ENCODE data around the gene FAM107B. TPM values are rescaled to one million over a fixed set of nuclear protein-coding genes. Genes with fewer than 3 reads are reported as not detected.

The FAM107B gene
- total and polyA plus RNA-seq, 4 donors = 38.4 to 85.4 (median 68.9) TPM

- Histone ChIP-seq H3K4me1 (ENCODE audit: control insufficient read depth in 5 of 5, insufficient read depth in 5 of 5, low read length in 5 of 5) (peaks cover 0 to 29% (median 8%) of the 10 kb centered on the region in 5 donors), H3K36me3 (ENCODE audit: control insufficient read depth in 4 of 4, insufficient read depth in 4 of 4, low read length in 4 of 4) (peaks cover 0 to 4% (median 1%) of the 10 kb centered on the region in 4 donors), H3K27ac (ENCODE audit: low read depth in 1 of 2, low read length in 1 of 2) (peak overlapping the region; percentile 43 to 76), H3K27me3 (ENCODE audit: control insufficient read depth in 3 of 3, insufficient read depth in 3 of 3, low read length in 2 of 3) (no peaks in the 10 kb centered on the region), H3K9ac (ENCODE audit: insufficient read depth in 1 of 2, low read length in 2 of 2) (peak overlapping the region; percentile 50 to 77), H3K9me3 (ENCODE audit: control insufficient read depth in 4 of 4, insufficient read depth in 3 of 4, low read length in 3 of 4) (no peaks in the 10 kb centered on the region), H3K4me3 (peak overlapping the region; percentile 59)
- DNase-seq (peak; percentile 90 to 92 (median 91)), ATAC-seq (ENCODE audit: insufficient read depth, low FRiP score) (peak; percentile 96)
- TF ChIP-seq CTCF (IDR thresholded peaks at IDR 0.05; ENCODE audit: control extremely low read depth, extremely low read depth) = no peak
- 1% methylated on average over 64 to 94 of the region's 94 CpGs for WGBS, 2 donors
Measured at GRCh38 chr10:14604181-14605142, 170.2 kb downstream of the FAM107B start.

- H3K9me3 ChIP-seq (ENCODE audit: control insufficient read depth in 4 of 4, insufficient read depth in 3 of 4, low read length in 3 of 4) = no peaks in the 10 kb centered on the region
- peak overlapping the region; percentile 59 for H3K4me3 ChIP-seq
- no peak for TF ChIP-seq CTCF (IDR thresholded peaks at IDR 0.05; ENCODE audit: control extremely low read depth, extremely low read depth)
- DNase-seq (peak in 2 of 3 donors; percentile 32 to 37), ATAC-seq (ENCODE audit: insufficient read depth, low FRiP score) (no peak)
- WGBS, 2 donors = 1% methylated on average over 36 to 58 of the region's 58 CpGs
- H3K27ac ChIP-seq (ENCODE audit: low read depth in 1 of 2, low read length in 1 of 2) = peak overlapping the region in 1 of 2 donors; percentile 46
- H3K9ac ChIP-seq (ENCODE audit: insufficient read depth in 1 of 2, low read length in 2 of 2) = peak overlapping the region in 1 of 2 donors; percentile 71
- peaks cover 0 to 29% (median 8%) of the 10 kb centered on the region in 5 donors for H3K4me1 ChIP-seq (ENCODE audit: control insufficient read depth in 5 of 5, insufficient read depth in 5 of 5, low read length in 5 of 5)
- H3K27me3 ChIP-seq (ENCODE audit: control insufficient read depth in 3 of 3, insufficient read depth in 3 of 3, low read length in 2 of 3) = no peaks in the 10 kb centered on the region
- H3K36me3 ChIP-seq (ENCODE audit: control insufficient read depth in 4 of 4, insufficient read depth in 4 of 4, low read length in 4 of 4) = peaks cover 0 to 7% (median 2%) of the 10 kb centered on the region in 4 donors
Measured at GRCh38 chr10:14603534-14604102, 171.1 kb downstream of the FAM107B start.

- Histone ChIP-seq H3K27me3 (ENCODE audit: control insufficient read depth in 3 of 3, insufficient read depth in 3 of 3, low read length in 2 of 3) (no peaks in the 10 kb centered on the region), H3K27ac (ENCODE audit: low read depth in 1 of 2, low read length in 1 of 2) (peak overlapping the region in 1 of 2 donors; percentile 46), H3K4me1 (ENCODE audit: control insufficient read depth in 5 of 5, insufficient read depth in 5 of 5, low read length in 5 of 5) (peaks cover 0 to 26% (median 8%) of the 10 kb centered on the region in 5 donors), H3K9ac (ENCODE audit: insufficient read depth in 1 of 2, low read length in 2 of 2) (peak overlapping the region in 1 of 2 donors; percentile 71), H3K4me3 (peak overlapping the region; percentile 59), H3K9me3 (ENCODE audit: control insufficient read depth in 4 of 4, insufficient read depth in 3 of 4, low read length in 3 of 4) (no peaks in the 10 kb centered on the region), H3K36me3 (ENCODE audit: control insufficient read depth in 4 of 4, insufficient read depth in 4 of 4, low read length in 4 of 4) (peaks cover 0 to 7% (median 2%) of the 10 kb centered on the region in 4 donors)
- DNase-seq (peak in 1 of 3 donors; percentile 44), ATAC-seq (ENCODE audit: insufficient read depth, low FRiP score) (no peak)
- TF ChIP-seq CTCF (IDR thresholded peaks at IDR 0.05; ENCODE audit: control extremely low read depth, extremely low read depth) = no peak
- 23 to 35% methylated on average over 9 of the region's 9 CpGs for WGBS, 2 donors
Measured at GRCh38 chr10:14602807-14603533, 171.7 kb downstream of the FAM107B start.

Data from lung (tissue), 12 donors.